Activated T-helper 17 cell treated with anti-CD3 and anti-CD28 coated beads, Interleukin-2, amount 50 U/mL, for 72 hours (primary cell): ENCODE results near the gene MFSD12. TPM values are rescaled to one million over a fixed set of nuclear protein-coding genes. Genes with fewer than 3 reads are reported as not detected.
"Not testable (repeated sequence)": the region's sequence is repeated elsewhere in the genome, so short reads cannot be mapped to it uniquely, and the experiment has no call there.

ENCODE experiments used
- ATAC-seq: fragments of 150-1000 bp; cut with Tn5 transposase; replicated peaks from 2 replicates; pipeline ENCODE4 v1.10.0; 2021; ENCODE audit warnings: mild to moderate bottlenecking, moderate library complexity
- H3K27ac Mint-ChIP-seq: one replicate; pipeline ENCODE4 v1.8.0; 2022; ENCODE audit warnings: mixed read lengths
- H3K27me3 Mint-ChIP-seq: one replicate; pipeline ENCODE4 v1.8.0; 2022; ENCODE audit warnings: mixed read lengths
- H3K36me3 Mint-ChIP-seq: one replicate; pipeline ENCODE4 v1.8.0; 2022; ENCODE audit warnings: low read depth, mild to moderate bottlenecking, mixed read lengths
- H3K4me1 Mint-ChIP-seq: one replicate; pipeline ENCODE4 v1.8.0; 2022; ENCODE audit warnings: mixed read lengths
- H3K4me3 Mint-ChIP-seq: one replicate; pipeline ENCODE4 v1.8.0; 2022; ENCODE audit warnings: mild to moderate bottlenecking, mixed read lengths
- H3K9me3 Mint-ChIP-seq: one replicate; pipeline ENCODE4 v1.8.0; 2022; ENCODE audit warnings: mixed read lengths
- total RNA-seq, 2 donors: library from RNA; stranded (reverse); gene quantifications; one replicate each; pipeline ENCODE4 v1.2.3, GENCODE V29; 2022

The MFSD12 gene
- total RNA-seq, 2 donors from 2014 or later, result 38.3 to 64.1 TPM

- no peaks in the 10 kb centered on the region for H3K27me3 Mint-ChIP-seq
- peaks cover 34% of the 10 kb centered on the region for H3K36me3 Mint-ChIP-seq
- no peak overlapping the region for H3K4me3 Mint-ChIP-seq
- ATAC-seq, result no peak
- H3K27ac Mint-ChIP-seq, result no peak overlapping the region
- no peaks in the 10 kb centered on the region for H3K9me3 Mint-ChIP-seq
- no peaks in the 10 kb centered on the region for H3K4me1 Mint-ChIP-seq
Measured at GRCh38 chr19:3531716-3532115, 25.7 kb downstream of the MFSD12 start.

GRCh38 chr19:3530389-3530788 lies 27.0 kb downstream of the MFSD12 start:
- Mint-ChIP-seq H3K9me3 (no peaks in the 10 kb centered on the region), H3K27ac (no peak overlapping the region), H3K4me3 (no peak overlapping the region), H3K36me3 (peaks cover 33% of the 10 kb centered on the region), H3K4me1 (no peaks in the 10 kb centered on the region), H3K27me3 (no peaks in the 10 kb centered on the region)
- ATAC-seq, result no peak

- H3K4me3 Mint-ChIP-seq, H3K27ac Mint-ChIP-seq, ATAC-seq, H3K9me3 Mint-ChIP-seq, H3K4me1 Mint-ChIP-seq, H3K27me3 Mint-ChIP-seq: not testable (repeated sequence)
- H3K36me3 Mint-ChIP-seq, result peaks cover 23% of the 10 kb centered on the region
Measured at GRCh38 chr19:3529299-3529698, 28.1 kb downstream of the MFSD12 start.

GRCh38 chr19:3528539-3529211 lies 28.7 kb downstream of the MFSD12 start:
- H3K27ac Mint-ChIP-seq, result no peak overlapping the region
- H3K36me3 Mint-ChIP-seq, result peaks cover 23% of the 10 kb centered on the region
- H3K27me3 Mint-ChIP-seq, result no peaks in the 10 kb centered on the region
- H3K4me1 Mint-ChIP-seq, result no peaks in the 10 kb centered on the region
- ATAC-seq, result no peak
- no peak overlapping the region for H3K4me3 Mint-ChIP-seq
- H3K9me3 Mint-ChIP-seq, result no peaks in the 10 kb centered on the region

DNA sequence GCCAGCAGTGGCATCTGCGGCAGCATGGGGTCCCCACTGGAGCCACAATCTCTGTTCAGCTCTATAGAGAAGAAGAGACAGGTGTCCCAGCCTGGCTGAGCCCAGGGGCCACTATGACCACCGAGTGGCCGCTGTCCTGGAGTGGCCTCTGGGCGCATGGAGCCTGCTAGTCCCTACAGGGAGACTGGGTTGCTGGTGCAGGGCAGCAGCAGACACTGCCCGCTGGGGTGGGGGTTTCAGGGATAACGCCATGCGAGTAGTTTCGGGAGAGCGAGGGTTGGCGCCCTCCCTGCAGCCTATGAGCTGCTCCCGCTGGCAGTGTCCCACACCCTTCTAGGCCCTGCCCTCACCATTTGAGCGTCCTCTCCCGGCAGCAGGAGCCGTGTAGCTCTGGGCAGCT lies 29.3 kb downstream of the MFSD12 start:
- Mint-ChIP-seq H3K27ac (no peak overlapping the region), H3K4me3 (no peak overlapping the region), H3K36me3 (peaks cover 22% of the 10 kb centered on the region), H3K27me3 (no peaks in the 10 kb centered on the region), H3K9me3 (no peaks in the 10 kb centered on the region), H3K4me1 (no peaks in the 10 kb centered on the region)
- ATAC-seq, result no peak

- H3K9me3 Mint-ChIP-seq, result no peaks in the 10 kb centered on the region
- H3K4me1 Mint-ChIP-seq, result no peaks in the 10 kb centered on the region
- no peak for ATAC-seq
- no peaks in the 10 kb centered on the region for H3K27me3 Mint-ChIP-seq
- H3K36me3 Mint-ChIP-seq, result peaks cover 20% of the 10 kb centered on the region
- no peak overlapping the region for H3K27ac Mint-ChIP-seq
- no peak overlapping the region for H3K4me3 Mint-ChIP-seq
Measured at GRCh38 chr19:3527238-3527910, 30.0 kb downstream of the MFSD12 start.

- no peak overlapping the region for H3K27ac Mint-ChIP-seq
Measured at GRCh38 chr19:3526507-3527237, 30.7 kb downstream of the MFSD12 start.

GRCh38 chr19:3524904-3525451 lies 32.4 kb downstream of the MFSD12 start:
- no peaks in the 10 kb centered on the region for H3K27me3 Mint-ChIP-seq
- H3K4me3 Mint-ChIP-seq, result no peak overlapping the region
- peaks cover 33% of the 10 kb centered on the region for H3K36me3 Mint-ChIP-seq
- H3K27ac Mint-ChIP-seq, result no peak overlapping the region
- H3K9me3 Mint-ChIP-seq, result no peaks in the 10 kb centered on the region
- no peak for ATAC-seq
- peaks cover 5% of the 10 kb centered on the region for H3K4me1 Mint-ChIP-seq

More at GRCh38 chr19:3526507-3527237, 30.7 kb downstream of the MFSD12 start:
- peaks cover 24% of the 10 kb centered on the region for H3K36me3 Mint-ChIP-seq
- H3K27me3 Mint-ChIP-seq, result no peaks in the 10 kb centered on the region
- H3K9me3 Mint-ChIP-seq, result no peaks in the 10 kb centered on the region
- no peak overlapping the region for H3K4me3 Mint-ChIP-seq
- H3K4me1 Mint-ChIP-seq, result no peaks in the 10 kb centered on the region
- ATAC-seq, result no peak

DNA sequence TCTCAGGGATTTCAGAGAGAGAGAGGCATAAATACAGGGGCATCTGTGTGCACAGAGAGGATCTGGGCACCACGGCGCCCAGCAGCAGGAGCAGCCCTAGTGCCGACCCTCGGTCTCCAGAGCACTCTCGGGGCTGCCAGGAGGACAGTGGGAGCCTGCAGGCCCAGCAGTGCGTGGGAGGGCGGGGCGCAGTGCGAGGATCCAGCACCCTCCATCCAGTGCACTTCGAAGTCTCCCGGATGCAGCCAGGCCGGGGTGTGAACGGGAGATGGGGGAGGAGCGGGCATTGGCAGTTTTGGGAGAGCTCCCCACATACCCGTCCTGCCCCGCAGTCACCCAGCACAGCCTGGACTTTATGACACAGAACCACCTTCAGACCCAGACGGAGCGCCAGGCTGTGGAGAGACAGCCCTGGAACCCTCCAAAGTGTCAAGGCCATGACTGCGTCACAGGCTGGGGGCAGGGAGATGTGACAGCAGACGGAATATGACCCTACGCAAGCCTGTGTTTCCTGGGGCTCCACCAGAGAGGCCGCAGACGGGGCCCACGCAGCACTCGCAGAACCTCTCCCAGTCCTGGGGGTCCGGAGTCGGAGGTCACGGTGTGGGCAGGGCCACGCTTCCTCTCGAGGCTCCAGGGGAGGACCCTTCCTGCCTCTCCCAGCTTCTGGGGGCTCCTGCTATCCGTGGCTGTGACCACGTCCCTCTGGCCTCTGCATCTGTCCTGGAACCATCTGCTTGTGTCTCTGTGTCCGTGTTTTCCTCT lies 33.1 kb downstream of the MFSD12 start:
- Mint-ChIP-seq H3K27me3 (no peaks in the 10 kb centered on the region), H3K4me1 (peaks cover 5% of the 10 kb centered on the region), H3K4me3 (no peak overlapping the region), H3K27ac (no peak overlapping the region), H3K9me3 (no peaks in the 10 kb centered on the region), H3K36me3 (peaks cover 33% of the 10 kb centered on the region)
- ATAC-seq, result no peak

DNA sequence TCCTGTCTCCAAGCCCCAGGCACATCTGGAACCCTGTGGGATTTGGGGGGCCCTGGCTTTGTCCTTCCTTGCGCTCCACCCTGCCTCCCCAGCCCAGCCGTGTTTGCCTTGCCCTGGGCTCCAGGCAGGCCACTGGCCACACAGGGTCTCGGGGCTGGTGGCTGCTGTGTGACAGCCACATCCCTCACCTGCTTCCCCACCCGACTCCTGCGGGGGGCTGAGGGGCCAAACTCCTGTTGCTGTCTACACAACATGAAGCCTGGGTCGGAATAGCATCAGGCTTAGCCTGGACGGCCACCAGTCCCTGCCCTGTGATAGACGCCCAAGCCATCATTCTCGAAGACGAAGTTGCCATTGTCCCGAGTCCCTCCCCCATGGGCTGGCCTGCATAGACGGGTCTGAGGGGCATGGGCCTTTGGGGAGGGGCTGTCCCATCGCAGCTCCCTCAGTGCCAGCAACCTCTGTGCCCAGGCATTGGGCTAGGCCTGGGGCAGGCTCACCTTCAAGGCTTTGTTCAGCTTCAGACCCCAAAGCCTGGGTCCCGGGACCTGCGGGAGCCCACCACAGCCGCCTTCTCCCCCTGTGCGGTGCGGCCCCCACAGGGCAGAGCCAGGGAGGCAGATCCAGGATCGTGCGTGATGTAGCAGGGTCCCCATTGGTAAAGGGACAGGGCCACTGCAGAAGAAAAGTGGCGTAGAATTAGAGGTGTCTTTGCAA lies 33.9 kb downstream of the MFSD12 start:
- no peak overlapping the region for H3K4me3 Mint-ChIP-seq
- peaks cover 33% of the 10 kb centered on the region for H3K36me3 Mint-ChIP-seq
- ATAC-seq, result no peak
- H3K4me1 Mint-ChIP-seq, result peaks cover 5% of the 10 kb centered on the region
- no peaks in the 10 kb centered on the region for H3K27me3 Mint-ChIP-seq
- no peak overlapping the region for H3K27ac Mint-ChIP-seq
- H3K9me3 Mint-ChIP-seq, result no peaks in the 10 kb centered on the region

DNA sequence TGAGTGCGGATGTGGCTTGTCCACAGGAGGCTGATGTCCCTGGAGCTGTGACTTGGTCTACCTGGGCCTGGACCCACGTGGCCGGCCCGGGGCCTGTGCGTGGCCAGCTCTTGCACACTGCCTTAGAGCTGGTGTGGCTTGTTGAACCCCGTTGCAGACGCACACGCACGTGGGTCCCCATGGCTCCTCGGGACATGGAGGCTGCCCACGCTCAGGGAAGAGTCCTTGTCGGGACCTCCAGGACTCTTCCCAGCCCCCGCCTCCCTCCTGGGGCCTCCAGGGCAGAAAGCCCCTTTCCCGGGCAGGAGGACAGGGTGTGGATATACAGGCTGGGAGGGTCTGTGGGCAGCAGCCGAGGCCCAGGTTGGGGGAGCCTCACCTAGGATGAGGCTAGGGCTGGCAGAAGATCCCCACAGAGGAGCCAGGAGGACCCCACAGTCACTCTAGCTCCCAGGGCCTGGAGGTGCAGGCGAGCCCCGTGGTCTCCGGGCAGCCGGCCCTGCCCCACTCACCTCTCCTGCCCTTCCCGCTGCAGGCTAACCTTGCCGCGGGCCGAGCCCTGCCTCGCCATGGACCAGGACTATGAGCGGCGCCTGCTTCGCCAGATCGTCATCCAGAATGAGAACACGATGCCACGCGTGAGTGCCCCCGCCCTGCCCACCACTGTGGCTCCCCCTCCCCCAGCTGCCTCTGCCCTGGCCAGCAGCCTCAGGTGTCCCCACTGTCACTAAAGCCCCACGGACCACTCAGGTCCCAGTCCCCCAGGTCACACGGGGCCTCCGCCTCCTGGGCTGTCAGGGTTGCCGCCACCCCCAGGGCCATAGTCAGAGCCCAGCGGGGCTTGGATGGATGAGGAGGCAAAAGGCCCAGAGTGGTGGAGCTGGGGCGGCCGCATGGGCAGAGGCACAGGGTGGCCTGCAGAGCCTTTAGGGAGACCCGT lies 34.7 kb downstream of the MFSD12 start:
- Mint-ChIP-seq H3K27me3 (no peaks in the 10 kb centered on the region), H3K36me3 (peaks cover 33% of the 10 kb centered on the region), H3K9me3 (no peaks in the 10 kb centered on the region), H3K4me1 (peaks cover 5% of the 10 kb centered on the region), H3K27ac (no peak overlapping the region), H3K4me3 (no peak overlapping the region)
- no peak for ATAC-seq

GRCh38 chr19:3521104-3521445 lies 36.3 kb downstream of the MFSD12 start:
- no peak overlapping the region for H3K27ac Mint-ChIP-seq
- H3K4me1 Mint-ChIP-seq, result peaks cover 5% of the 10 kb centered on the region
- H3K36me3 Mint-ChIP-seq, result peaks cover 26% of the 10 kb centered on the region
- no peaks in the 10 kb centered on the region for H3K9me3 Mint-ChIP-seq
- ATAC-seq, result no peak
- H3K4me3 Mint-ChIP-seq, result no peak overlapping the region
- no peaks in the 10 kb centered on the region for H3K27me3 Mint-ChIP-seq
